Right hindlimb (tissue), 1 donor: ENCODE results near the gene WDR20.

Experiments
- DNase-seq: peaks from one replicate; pipeline ENCODE4 v3.0.0-alpha.2; 2018

WDR20 gene

DNA sequence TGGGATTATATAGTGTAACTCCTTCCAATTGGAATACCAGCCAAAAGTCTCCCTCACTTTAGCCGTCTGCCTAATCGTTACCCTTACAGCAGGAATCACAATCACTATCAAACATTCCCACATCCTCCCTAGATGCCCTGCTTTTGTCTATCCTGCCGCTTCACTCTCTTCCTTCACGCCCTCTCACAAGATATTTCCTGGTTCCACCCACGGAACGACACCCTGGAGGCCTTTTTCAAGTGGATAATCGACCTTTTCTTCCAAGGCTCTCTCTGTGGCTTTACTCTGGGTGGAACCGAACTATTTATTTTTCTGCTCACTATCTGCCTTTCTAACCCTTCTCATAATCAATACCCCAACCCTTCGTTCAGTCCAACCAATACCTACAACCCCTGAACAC lies 106.4 kb downstream of the WDR20 start:
- no peak for DNase-seq

DNA sequence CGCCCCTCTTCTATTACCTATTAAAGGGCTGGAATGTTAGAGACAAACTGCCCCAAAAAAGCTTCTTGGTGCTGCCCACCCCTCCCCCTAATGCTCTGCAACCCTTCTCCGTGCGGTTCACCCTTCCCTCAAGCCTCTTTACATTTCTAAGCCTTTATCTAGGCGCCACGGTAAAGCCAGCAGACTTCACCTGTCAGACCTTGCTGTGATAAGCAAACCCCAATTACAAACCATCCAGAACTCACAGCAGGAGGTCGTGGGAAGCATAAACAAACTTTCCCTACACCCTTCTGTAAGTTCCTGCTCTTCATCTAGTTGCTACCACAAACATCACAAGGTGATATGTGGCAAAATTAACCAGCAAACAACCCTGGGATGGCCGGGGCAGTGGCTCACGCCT lies 108.4 kb downstream of the WDR20 start:
- no peak for DNase-seq

DNA sequence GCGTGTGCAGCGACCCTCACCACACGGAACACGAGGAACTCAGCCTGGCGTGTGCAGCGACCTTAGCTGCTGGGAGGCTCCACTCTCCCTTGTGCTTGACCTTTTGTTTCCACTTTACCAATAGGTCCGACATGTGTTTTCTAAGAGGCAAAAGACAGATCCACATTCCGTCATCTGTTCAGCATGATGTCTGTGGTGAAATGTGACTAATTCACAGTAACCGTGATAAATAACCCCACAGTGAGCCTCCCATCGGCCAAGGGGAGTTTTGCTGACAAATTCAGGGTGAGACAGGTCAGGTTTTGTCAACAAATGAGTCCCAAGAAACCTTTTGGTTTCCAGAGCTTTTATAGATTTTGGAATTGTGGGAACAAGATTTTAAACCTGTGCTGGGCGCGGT lies 109.3 kb downstream of the WDR20 start:
- no peak for DNase-seq

DNA sequence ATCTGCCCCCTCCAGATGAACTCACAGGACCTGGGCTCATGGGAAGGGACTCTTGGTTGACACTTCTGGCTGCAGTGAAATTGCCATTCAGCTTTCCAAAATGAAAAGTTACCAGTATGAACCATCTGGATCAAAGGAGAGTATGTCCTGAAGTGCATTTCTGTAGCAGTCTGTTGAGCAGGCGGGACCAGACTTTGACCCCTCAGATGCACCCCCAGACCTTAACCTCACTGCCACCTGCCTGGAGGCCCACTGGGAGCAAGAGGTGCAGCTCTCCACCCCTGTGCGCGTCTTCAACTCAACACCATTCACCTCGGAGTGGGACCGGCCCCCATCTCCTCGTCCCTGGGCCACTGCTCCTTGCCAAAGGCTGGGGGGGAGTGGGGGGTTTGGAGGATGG lies 110.3 kb downstream of the WDR20 start:
- DNase-seq: no peak

DNA sequence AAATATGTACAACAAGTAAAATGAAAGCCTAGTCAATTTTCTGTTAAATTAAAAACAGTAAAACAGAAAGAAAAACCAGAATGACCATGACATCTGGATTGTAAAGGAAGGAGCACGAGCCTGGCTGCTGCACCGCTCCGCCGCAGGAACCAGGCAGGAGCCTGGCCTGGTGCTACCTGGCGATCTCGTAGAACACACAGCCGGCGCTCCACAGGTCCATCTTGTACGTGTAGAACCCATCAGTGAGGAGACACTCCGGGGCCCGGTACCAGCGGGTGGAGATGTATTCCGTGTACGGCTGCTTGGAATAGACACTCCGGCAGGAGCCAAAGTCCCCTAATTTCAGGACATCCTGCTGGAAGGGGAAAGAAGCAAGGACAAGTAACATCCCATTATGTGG lies 110.9 kb downstream of the WDR20 start:
- no peak for DNase-seq

DNA sequence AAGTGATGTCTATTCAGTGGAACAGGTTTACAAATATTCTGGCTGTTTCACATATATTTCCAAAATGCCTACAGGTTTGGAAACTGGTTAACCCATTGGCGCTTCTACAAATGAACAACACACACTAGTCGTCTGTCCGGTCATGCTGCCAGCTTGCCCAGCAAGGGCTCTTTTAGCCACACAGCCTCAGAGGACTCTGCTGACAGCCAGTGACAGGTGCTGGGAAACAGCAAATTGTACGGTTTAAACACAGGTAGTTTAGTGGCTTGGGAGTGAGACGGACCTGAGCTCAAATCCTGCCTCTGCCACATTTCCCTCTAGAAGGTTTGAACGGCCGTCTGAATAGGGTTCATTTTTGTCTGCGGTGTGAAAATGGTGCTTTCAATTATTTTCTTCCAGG lies 111.5 kb downstream of the WDR20 start:
- DNase-seq: no peak

DNA sequence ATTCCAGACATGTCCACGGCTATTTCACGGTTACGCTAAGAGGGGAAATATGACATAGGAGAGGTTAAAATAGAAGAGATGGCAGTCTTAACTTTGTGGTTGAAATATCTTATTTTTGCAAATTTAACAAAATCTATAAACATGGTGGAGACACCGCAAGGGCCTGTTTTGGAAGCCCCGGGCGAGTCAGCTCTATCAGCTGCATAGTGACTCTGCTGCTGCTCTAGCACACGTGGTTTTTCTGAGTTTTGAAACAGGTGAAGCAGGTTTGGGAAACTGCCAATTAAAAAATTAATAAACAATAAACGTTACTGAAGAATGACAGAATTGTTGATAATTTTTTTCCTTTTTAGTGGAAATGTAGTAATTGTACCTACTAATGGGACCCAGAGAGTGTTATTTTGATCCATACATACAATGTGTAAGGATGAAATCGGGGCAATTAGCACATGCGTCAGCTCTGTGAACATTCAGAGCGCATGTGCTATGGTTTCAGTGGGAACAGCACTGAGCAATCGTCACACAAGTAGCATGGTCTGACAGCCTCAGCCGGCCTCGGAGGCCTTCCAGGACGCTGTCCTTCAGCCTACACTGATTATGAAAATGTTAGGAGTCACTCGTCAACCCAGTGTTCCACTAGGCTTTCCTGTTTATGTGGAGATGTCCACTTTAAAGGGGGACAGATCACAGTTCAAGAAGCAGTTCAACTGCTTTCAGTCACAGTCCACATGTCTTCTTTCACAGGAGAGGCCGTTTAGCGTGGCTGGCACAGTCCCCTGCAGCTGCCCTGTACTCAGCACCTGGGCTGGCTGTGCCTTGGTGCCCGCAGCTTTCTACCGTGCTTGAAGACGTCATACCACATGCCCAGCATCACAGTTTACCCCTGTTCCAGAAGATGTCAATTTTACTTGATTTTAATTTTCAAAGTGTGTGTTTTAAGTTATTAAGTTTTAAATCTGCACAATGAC lies 113.4 kb downstream of the WDR20 start:
- no peak for DNase-seq

DNA sequence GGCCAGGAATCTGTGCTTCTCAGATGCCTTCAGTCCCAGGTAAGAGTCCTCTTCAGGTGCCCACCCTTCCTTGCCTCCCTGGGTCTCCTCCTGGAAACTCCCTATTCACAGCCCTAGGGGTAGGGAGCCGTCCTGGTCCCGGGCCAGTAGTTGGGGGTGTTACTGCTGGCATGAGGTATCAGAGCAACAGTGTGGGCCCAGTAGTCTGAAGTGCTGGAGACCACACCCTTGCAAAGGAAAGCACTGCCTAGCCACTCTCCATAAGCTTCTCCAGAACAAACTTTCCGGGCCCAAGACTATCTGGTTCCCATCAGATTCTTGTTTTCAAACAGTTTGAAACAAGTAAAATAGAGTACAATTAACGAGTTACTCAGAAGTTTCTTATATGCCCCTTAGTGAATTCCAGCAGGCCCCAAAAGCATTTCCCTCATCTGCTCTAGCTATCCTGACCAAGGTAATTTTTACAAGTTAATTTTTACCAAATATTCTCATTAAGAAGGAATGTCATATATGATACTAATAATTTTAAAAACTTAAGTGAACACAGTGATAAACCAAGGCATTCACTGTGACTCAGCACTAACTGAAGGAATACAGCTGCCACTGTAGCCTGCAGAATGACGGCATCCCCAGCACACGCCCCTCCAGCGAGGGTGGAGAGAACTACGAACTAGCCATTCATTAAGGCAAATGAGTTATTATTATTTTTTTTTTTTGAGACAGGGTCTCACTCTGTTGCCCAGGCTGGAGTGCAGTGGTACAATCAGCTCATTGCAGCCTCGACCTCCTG lies 115.9 kb downstream of the WDR20 start:
- no peak for DNase-seq

DNA sequence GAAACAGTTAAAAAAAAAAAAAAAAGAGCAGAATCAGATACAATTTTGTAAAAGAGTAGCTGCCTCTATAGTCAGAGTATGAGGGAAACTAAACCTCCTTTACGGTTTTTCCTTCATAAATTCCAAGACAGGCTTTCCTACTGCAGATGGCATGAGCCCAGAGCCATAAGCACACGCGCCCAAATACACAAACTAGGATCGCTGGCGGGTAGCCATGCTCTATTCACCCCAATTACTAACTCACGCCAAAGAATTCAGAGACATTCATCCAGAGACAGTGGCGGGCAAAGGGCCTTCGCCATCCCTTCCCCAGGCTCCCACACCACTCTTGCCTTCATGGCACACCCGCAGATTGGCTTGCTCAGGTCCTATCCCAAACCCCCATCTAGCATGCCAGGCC lies 117.0 kb downstream of the WDR20 start:
- DNase-seq: no peak

DNA sequence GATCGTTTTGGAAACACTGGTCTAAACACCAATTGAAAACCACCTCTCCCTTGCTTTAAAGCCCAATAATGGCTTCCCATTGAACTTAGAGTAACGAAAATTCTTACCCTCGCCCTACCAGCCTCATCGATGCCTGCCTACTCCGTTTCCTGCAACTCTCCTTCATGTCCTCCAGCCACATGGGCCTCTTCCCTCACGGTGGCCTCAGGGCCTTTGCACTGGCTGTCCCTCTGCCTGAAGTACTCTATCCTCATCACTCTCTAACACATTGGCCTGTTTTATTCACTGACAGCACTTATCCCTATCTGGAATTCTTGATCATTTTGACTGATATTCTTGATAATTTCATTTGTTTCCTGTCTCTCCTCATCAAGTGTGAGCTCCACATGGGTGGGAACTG lies 118.4 kb downstream of the WDR20 start:
- no peak for DNase-seq
